Bronchial epithelial cell (primary cell): ENCODE data around the gene IFNGR1. TPM values are rescaled to one million over a fixed set of nuclear protein-coding genes. Genes with fewer than 3 reads are reported as not detected.

Experiments
- DNase-seq: peaks from one replicate; pipeline ENCODE4 v3.0.0-alpha.2; 2010; ENCODE audit warnings: low read depth
- FAIRE-seq: peaks from 2 replicates; lab custom pipeline; 2011; peaks lifted over from hg19 to GRCh38; lab: Jason Lieb, UNC
- H3K27me3 ChIP-seq: 2 replicates; pipeline ENCODE4 v1.5.1; 2011; ENCODE audit warnings: low read length; ENCODE audit not compliant: control insufficient read depth, insufficient read depth
- H3K36me3 ChIP-seq: 2 replicates; pipeline ENCODE4 v1.5.1; 2011; ENCODE audit warnings: low read length; ENCODE audit not compliant: control insufficient read depth, insufficient read depth
- H3K4me3 ChIP-seq: 2 replicates; pipeline ENCODE4 v1.5.1; 2011; ENCODE audit warnings: mild to moderate bottlenecking, low read depth, low read length, control low read depth
- CTCF ChIP-seq: IDR thresholded peaks from 2 replicates; pipeline ENCODE4 v1.5.1; 2011; ENCODE audit warnings: mild to moderate bottlenecking, moderate library complexity, low read length, control low read depth, inconsistent platforms; ENCODE audit not compliant: insufficient read depth, severe bottlenecking
- total RNA-seq: library from RNA; depleted of rRNA; stranded (reverse); fragments of >200 nt; gene quantifications from 2 replicates; pipeline ENCODE4 v1.2.1, GENCODE V29; 2014

The IFNGR1 gene
- total RNA-seq: 83.5 and 94.6 TPM in 2 replicates

GRCh38 chr6:137218917-137219663 lies at the start of gene IFNGR1:
TSS of gene IFNGR1 (minus strand) at chr6:137219385. CDS start at chr6:137219327, 58 bp downstream.
- H3K4me3 ChIP-seq: peak within 1 kb of the TSS; percentile 80
- H3K27me3 ChIP-seq: no peaks in the 10 kb centered on the region
- FAIRE-seq (no peak), DNase-seq (peak; percentile 84)
- no peak for TF ChIP-seq CTCF
- H3K36me3 ChIP-seq: no peaks in the 10 kb centered on the region

GRCh38 chr6:137268911-137269310 lies 49.7 kb upstream of the IFNGR1 start:
- Histone ChIP-seq H3K36me3 (no peaks in the 10 kb centered on the region), H3K27me3 (peaks cover 6% of the 10 kb centered on the region), H3K4me3 (no peak overlapping the region)
- no peak for TF ChIP-seq CTCF
- FAIRE-seq (no peak), DNase-seq (no peak)

GRCh38 chr6:137266309-137266586 lies 47.1 kb upstream of the IFNGR1 start:
- H3K4me3 ChIP-seq: no peak overlapping the region
- DNase-seq (no peak), FAIRE-seq (no peak)
- no peak for TF ChIP-seq CTCF
- H3K27me3 ChIP-seq: peaks cover 7% of the 10 kb centered on the region
- H3K36me3 ChIP-seq: no peaks in the 10 kb centered on the region

- FAIRE-seq: no peak
- no peaks in the 10 kb centered on the region for H3K36me3 ChIP-seq
Observed at GRCh38 chr6:137265561-137266308, 46.5 kb upstream of the IFNGR1 start.

GRCh38 chr6:137264311-137265075 lies 45.3 kb upstream of the IFNGR1 start:
- Histone ChIP-seq H3K4me3 (no peak overlapping the region), H3K27me3 (peaks cover 7% of the 10 kb centered on the region), H3K36me3 (no peaks in the 10 kb centered on the region)
- no peak for TF ChIP-seq CTCF
- FAIRE-seq (no peak), DNase-seq (no peak)

More at GRCh38 chr6:137265561-137266308, 46.5 kb upstream of the IFNGR1 start:
- no peak for DNase-seq
- Histone ChIP-seq H3K4me3 (no peak overlapping the region), H3K27me3 (peaks cover 7% of the 10 kb centered on the region)
- no peak for TF ChIP-seq CTCF
